ENCODE measurements around the gene RPL32.
"Not testable (repeated sequence)": the region's sequence is repeated elsewhere in the genome, so short reads cannot be mapped to it uniquely, and the experiment has no call there.

GRCh38 chr3:12878758-12879157 lies 37.4 kb upstream of the RPL32 start:
- not testable (repeated sequence) for TF ChIP-seq RAD21 (IDR thresholded peaks at IDR 0.05; ENCODE audit: low read depth); POLR2A (IDR thresholded peaks at IDR 0.05; ENCODE audit: borderline replicate concordance, extremely low read depth, insufficient read depth, insufficient read length); CTCF (IDR thresholded peaks at IDR 0.05 in 2 of 3, conservative IDR thresholded peaks at IDR 0.05 in 1 of 3; ENCODE audit: borderline replicate concordance in 1 of 3, insufficient read depth in 1 of 3, low read depth in 2 of 3, low read length in 2 of 3); EZH2phosphoT487 (IDR thresholded peaks at IDR 0.05; ENCODE audit: borderline replicate concordance); EZH2 (IDR thresholded peaks at IDR 0.05); YY1 (IDR thresholded peaks at IDR 0.05; ENCODE audit: extremely low read depth, insufficient replicate concordance, low read depth, low read length); ZBTB33 (IDR thresholded peaks at IDR 0.05; ENCODE audit: extremely low read depth, insufficient replicate concordance, low read length); POLR2AphosphoS5 (IDR thresholded peaks at IDR 0.05; ENCODE audit: low read depth, low read length); CEBPB (IDR thresholded peaks at IDR 0.05; ENCODE audit: low read depth); ELF1 (IDR thresholded peaks at IDR 0.05; ENCODE audit: borderline replicate concordance, low read depth); SIN3A (IDR thresholded peaks at IDR 0.05; ENCODE audit: low read depth)
